ENCODE data around the gene ZNF436.

Gene ZNF436

GRCh38 chr1:23357138-23357908, 12.3 kb downstream of the ZNF436 start (continued):
- no peak for TF ChIP-seq CSRNP3 (CRISPR knock-in tag; IDR thresholded peaks at IDR 0.05)
- TF ChIP-seq ZFP30 (CRISPR knock-in tag; IDR thresholded peaks at IDR 0.05): no peak
- TF ChIP-seq ZNF565 (CRISPR knock-in tag; conservative IDR thresholded peaks at IDR 0.05; ENCODE audit: low read depth): no peak
- TF ChIP-seq ZFP3 (CRISPR knock-in tag; IDR thresholded peaks at IDR 0.05): no peak
- no peak for TF ChIP-seq ZC3H10 (CRISPR knock-in tag; IDR thresholded peaks at IDR 0.05)
- TF ChIP-seq ISL1 (CRISPR knock-in tag; IDR thresholded peaks at IDR 0.05): no peak

GRCh38 chr1:23356471-23357137, 13.0 kb downstream of the ZNF436 start:
- TF ChIP-seq ZNF565 (CRISPR knock-in tag; conservative IDR thresholded peaks at IDR 0.05; ENCODE audit: low read depth): no peak
- no peak for TF ChIP-seq ZC3H10 (CRISPR knock-in tag; IDR thresholded peaks at IDR 0.05)
- TF ChIP-seq TCF4 (CRISPR knock-in tag; IDR thresholded peaks at IDR 0.05; ENCODE audit: borderline replicate concordance): no peak
- TF ChIP-seq ZFP3 (CRISPR knock-in tag; IDR thresholded peaks at IDR 0.05): no peak
- ATAC-seq: no peak

GRCh38 chr1:23354245-23354644, 15.4 kb downstream of the ZNF436 start:
- peak; percentile 30; the same call in 1 of the 3 replicates for ATAC-seq
- no peak for TF ChIP-seq POU6F1 (CRISPR knock-in tag; IDR thresholded peaks at IDR 0.05; ENCODE audit: borderline replicate concordance, low read depth)
- no peak for TF ChIP-seq SNAI2 (CRISPR knock-in tag; IDR thresholded peaks at IDR 0.05)
- no peak for TF ChIP-seq ISL1 (CRISPR knock-in tag; IDR thresholded peaks at IDR 0.05)
- TF ChIP-seq PPARA (CRISPR knock-in tag; IDR thresholded peaks at IDR 0.05; ENCODE audit: borderline replicate concordance): no peak
- TF ChIP-seq CSDC2 (CRISPR knock-in tag; IDR thresholded peaks at IDR 0.05): no peak
- no peak for TF ChIP-seq ZFP30 (CRISPR knock-in tag; IDR thresholded peaks at IDR 0.05)
- TF ChIP-seq CSRNP3 (CRISPR knock-in tag; IDR thresholded peaks at IDR 0.05): no peak
- no peak for TF ChIP-seq BACH2 (CRISPR knock-in tag; IDR thresholded peaks at IDR 0.05; ENCODE audit: borderline replicate concordance)

- no peak for ATAC-seq
- TF ChIP-seq BACH2 (CRISPR knock-in tag; IDR thresholded peaks at IDR 0.05; ENCODE audit: borderline replicate concordance) (no peak), ESRRG (CRISPR knock-in tag; IDR thresholded peaks at IDR 0.05) (no peak), SNAI2 (CRISPR knock-in tag; IDR thresholded peaks at IDR 0.05) (no peak), RARB (CRISPR knock-in tag; IDR thresholded peaks at IDR 0.05) (no peak), TCF4 (CRISPR knock-in tag; IDR thresholded peaks at IDR 0.05; ENCODE audit: borderline replicate concordance) (no peak), ISL1 (CRISPR knock-in tag; IDR thresholded peaks at IDR 0.05) (no peak), GLIS3 (CRISPR knock-in tag; IDR thresholded peaks at IDR 0.05) (no peak), CSRNP3 (CRISPR knock-in tag; IDR thresholded peaks at IDR 0.05) (no peak), PPARA (CRISPR knock-in tag; IDR thresholded peaks at IDR 0.05; ENCODE audit: borderline replicate concordance) (no peak), ARNTL (CRISPR knock-in tag; IDR thresholded peaks at IDR 0.05; ENCODE audit: borderline replicate concordance, low read depth) (no peak), ZFP3 (CRISPR knock-in tag; IDR thresholded peaks at IDR 0.05) (no peak), PATZ1 (CRISPR knock-in tag; IDR thresholded peaks at IDR 0.05; ENCODE audit: borderline replicate concordance) (no peak)
Observed at GRCh38 chr1:23352096-23352695, 17.4 kb downstream of the ZNF436 start.

Measured in SK-N-SH treated with all-trans-retinoic acid at 6 μM for 48 hours (cell line).